NCI-H69 (cell line): ENCODE results near the gene LCP2.

Source experiments
- DNase-seq: peaks from one replicate; lab custom pipeline; 2025; lab: John Stamatoyannopoulos, UW

LCP2 gene

GRCh38 chr5:170216257-170216864 lies 81.2 kb downstream of the LCP2 start:
- peak; percentile 85 for DNase-seq

- no peak for DNase-seq
Observed at GRCh38 chr5:170211575-170212334, 85.8 kb downstream of the LCP2 start.

DNA sequence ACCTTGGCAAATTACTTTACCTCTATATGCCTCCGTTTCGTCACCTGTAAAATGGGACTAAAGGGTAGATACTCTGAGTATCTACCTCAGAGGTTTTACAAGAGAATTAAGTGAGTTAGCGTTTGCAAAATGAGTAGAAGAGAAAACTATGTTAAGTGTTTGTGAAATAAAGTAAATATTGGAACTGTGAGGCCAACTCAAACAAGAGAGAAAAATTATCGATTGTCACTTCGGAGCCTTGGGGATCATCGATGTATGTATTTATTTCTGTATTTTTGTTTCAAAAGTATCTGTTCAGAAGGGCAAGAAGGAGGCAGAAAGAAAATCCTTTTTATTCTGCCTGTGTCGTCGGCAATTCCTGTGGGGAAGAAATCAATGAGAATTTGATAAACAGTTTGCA lies 90.6 kb downstream of the LCP2 start:
- DNase-seq = no peak

DNA sequence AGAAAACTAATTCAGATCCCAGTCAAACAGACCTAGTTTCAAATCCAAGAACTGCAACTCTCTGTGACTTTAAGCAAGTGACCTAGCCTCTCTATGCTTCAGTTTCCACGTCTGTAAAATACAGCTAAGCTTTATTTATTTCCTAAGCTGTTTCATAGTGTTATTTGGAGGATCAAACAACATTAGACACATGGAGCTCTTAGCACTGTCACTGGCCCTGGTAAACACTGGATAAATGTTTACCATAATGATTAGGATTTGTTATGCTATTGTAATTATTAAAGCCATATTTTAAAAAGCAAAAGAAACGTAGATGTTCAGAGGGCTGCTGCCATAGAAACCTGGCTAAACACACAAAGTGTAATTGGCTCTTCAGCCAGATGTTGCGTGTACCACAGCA lies 91.4 kb downstream of the LCP2 start:
- DNase-seq = no peak

GRCh38 chr5:170204202-170204601 lies 93.4 kb downstream of the LCP2 start:
- no peak for DNase-seq

DNA sequence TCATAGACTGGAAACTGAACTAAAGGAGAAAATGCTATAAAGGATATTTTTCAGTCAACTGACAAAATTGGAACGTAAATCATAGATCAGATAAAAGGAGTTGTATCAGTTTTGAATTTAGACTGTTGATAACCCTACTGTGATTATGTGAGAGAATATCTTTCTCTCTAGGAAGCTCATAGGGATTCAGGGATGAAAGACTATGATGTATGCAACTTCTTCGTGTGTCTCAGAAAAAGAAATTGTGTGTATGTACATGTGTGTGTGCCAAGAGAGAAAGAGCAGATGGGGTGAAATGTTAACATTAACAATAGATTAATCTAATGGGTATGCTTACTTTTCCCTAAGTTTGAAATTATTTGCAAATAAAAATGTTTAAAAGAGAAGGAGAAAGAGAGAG lies 95.5 kb downstream of the LCP2 start:
- no peak for DNase-seq

GRCh38 chr5:170201311-170201710 lies 96.3 kb downstream of the LCP2 start:
- no peak for DNase-seq

DNA sequence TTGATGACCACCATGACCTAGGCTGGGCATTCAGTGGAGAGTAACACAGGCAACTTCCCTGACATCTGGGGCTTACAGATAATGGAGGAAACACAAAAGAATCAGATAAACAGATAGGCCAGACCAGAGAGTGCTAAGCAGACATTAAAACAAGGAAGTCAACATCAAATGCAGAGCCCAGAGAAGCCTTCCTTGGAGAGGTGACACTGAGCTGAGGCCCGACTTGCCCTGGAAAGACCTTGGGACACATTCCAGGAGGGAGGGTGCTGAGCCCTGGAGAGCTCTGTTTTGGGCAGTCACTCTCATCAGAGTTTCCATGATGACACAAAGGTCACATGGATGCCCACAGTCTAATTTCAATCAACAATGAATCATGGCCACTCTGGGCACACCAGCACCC lies 96.7 kb downstream of the LCP2 start:
- DNase-seq = no peak
